Fibroblast of villous mesenchyme (primary cell): ENCODE measurements around the gene SEC23A. TPM values are rescaled to one million over a fixed set of nuclear protein-coding genes. Genes with fewer than 3 reads are reported as not detected.
"Not testable (repeated sequence)": the region's sequence is repeated elsewhere in the genome, so short reads cannot be mapped to it uniquely, and the experiment has no call there.

Source experiments
- DNase-seq: peaks from one replicate; pipeline ENCODE4 v3.0.0-alpha.2; 2010; ENCODE audit warnings: low read depth
- H3K4me3 ChIP-seq: 2 replicates; pipeline ENCODE4 v1.5.1; 2011; ENCODE audit warnings: low read depth, mild to moderate bottlenecking, low read length
- CTCF ChIP-seq: IDR thresholded peaks from 2 replicates; pipeline ENCODE4 v1.5.1; 2012; ENCODE audit warnings: low read depth, mild to moderate bottlenecking, low read length; ENCODE audit not compliant: insufficient read depth
- total RNA-seq: library from RNA; depleted of rRNA; stranded (reverse); fragments of >200 nt; gene quantifications from 2 replicates; pipeline ENCODE4 v1.2.3, GENCODE V29; 2012

SEC23A gene
- total RNA-seq, 1 donor, result 548 TPM

DNA sequence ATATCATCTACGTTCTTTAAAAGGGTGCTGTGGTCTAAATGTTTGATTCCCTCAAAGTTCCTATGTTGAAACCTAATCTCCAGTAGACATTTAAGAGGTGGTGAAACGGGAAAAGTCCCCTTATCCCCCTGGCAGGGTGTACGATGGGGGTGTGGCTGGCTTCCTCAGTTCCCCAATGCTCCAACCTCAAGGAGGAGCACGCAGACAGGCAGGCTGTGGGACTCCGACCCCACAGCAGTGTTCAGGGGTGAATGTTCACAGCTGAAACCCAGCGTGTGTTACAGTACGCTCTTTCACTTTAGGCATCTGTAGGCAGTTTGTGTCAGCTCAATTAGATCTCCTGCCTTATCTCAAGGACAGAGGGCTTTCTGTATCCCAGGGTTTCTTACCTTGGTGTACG, 73.2 kb downstream of the SEC23A start:
- no peak for TF ChIP-seq CTCF
- H3K4me3 ChIP-seq, result no peak overlapping the region
- no peak for DNase-seq

DNA sequence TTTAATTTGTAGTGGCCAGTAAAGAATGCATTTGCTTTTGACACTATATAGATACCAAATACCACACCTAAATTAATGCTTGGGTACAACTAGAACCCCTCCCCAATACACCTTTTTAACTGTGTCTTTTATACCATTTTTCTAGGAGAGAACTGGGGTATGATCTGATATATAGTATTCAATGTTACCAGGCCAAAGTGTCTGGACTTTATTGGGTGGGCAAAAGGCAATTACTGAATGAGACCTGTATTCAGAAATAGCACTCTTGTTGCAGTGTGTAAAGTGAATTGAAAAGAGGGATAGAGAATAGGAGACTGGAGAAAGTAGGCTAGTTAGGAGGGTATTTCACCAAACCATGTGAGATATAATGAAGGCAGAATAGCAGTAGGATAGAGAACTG, 74.4 kb downstream of the SEC23A start:
- no peak for DNase-seq
- TF ChIP-seq CTCF, result no peak
- no peak overlapping the region for H3K4me3 ChIP-seq

GRCh38 chr14:39025810-39026627, 77.0 kb downstream of the SEC23A start:
- peak; percentile 50 for DNase-seq
- no peak for TF ChIP-seq CTCF
- H3K4me3 ChIP-seq, result no peak overlapping the region

DNA sequence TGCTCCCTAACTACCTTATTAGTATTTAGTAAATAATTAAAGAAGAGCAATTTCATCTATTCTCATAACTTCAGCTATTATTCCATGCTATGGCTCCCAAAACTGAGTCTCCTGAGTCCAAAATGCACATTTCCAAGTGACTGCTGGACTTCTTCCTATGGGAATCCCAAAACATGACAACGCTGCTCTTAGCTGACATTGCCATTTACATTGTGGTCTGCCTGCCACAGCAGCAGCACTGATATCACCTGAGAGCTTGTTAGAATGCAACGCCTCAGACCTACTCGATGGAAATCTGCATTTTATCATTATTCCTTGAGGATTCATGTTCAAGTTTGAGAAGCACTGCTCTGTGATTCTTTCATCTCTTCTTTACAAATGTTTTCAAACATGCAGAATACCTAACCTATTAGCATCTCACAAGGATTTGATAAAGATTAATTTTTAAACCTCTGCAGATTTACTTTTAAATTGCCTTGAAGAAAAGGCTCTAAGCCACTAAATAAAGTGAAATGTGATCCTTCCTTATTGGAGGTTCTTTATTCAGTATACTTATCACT, 77.7 kb downstream of the SEC23A start:
- no peak overlapping the region for H3K4me3 ChIP-seq
- no peak for TF ChIP-seq CTCF
- DNase-seq, result no peak

- no peak for DNase-seq
- no peak for TF ChIP-seq CTCF
- H3K4me3 ChIP-seq, result no peak overlapping the region
These were observed 78.8 kb downstream of the SEC23A start for GRCh38 chr14:39023939-39024871.

DNA sequence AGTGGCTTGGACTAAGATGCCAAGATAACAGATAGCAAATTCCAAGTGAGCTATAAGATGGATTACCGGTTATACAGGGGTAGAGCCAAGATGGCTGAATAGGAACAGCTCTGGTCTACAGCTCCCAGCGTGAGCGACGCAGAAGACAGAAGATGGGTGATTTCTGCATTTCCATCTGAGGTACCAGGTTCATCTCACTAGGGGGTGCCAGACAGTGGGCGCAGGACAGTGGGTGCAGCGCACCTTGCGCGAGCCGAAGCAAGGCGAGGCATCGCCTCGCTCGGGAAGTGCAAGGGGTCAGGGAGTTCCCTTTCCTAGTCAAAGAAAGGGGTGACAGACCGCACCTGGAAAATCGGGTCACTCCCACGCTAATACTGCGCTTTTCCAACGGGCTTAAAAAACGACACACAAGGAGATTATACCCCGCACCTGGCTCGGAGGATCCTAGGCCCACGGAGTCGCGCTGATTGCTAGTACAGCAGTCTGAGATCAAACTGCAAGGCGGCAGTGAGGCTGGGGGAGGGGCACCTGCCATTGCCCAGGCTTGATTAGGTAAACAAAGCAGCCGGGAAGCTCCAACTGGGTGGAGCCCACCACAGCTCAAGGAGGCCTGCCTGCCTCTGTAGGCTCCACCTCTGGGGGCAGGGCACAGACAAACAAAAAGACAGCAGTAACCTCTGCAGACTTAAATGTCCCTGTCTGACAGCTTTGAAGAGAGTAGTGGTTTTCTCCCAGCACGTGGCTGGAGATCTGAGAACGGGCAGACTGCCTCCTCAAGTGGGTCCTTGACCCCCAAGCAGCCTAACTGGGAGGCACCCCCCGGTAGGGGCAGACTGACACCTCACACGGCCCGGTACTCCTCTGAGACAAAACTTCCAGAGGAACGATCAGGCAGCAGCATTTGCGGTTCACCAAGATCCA, 85.7 kb downstream of the SEC23A start:
- not testable (repeated sequence) for H3K4me3 ChIP-seq, DNase-seq
